ENCODE data around the gene FHOD1.

FHOD1 gene

GRCh38 chr16:67193536-67193935, 53.7 kb downstream of the FHOD1 start:
- in situ Hi-C loops (cut with MboI; ENCODE audit: low sequenced_read_pairs) = no loop called here

GRCh38 chr16:67192781-67193361, 54.4 kb downstream of the FHOD1 start:
- in situ Hi-C loops (cut with MboI; ENCODE audit: low sequenced_read_pairs) = no loop called here

GRCh38 chr16:67191995-67192681, 55.1 kb downstream of the FHOD1 start, which contains the start of gene E2F4:
TSS of gene E2F4 (plus strand) at chr16:67192155. CDS start at chr16:67192228, 73 bp downstream.
- in situ Hi-C loops (cut with MboI; ENCODE audit: low sequenced_read_pairs) = no loop called here

GRCh38 chr16:67191411-67191994, 55.8 kb downstream of the FHOD1 start:
- in situ Hi-C loops (cut with MboI; ENCODE audit: low sequenced_read_pairs) = no loop called here

- in situ Hi-C loops (cut with MboI; ENCODE audit: low sequenced_read_pairs) = no loop called here
Measured at GRCh38 chr16:67190448-67191399, 56.6 kb downstream of the FHOD1 start.

- in situ Hi-C loops (cut with MboI; ENCODE audit: low sequenced_read_pairs) = no loop called here
Measured at GRCh38 chr16:67190041-67190440, 57.2 kb downstream of the FHOD1 start, which contains the start of gene EXOC3L1. TSS of gene EXOC3L1 (minus strand) at chr16:67190136. CDS start at chr16:67189676, 460 bp downstream.

- in situ Hi-C loops (cut with MboI; ENCODE audit: low sequenced_read_pairs) = no loop called here
Measured at GRCh38 chr16:67188798-67189197, 58.5 kb downstream of the FHOD1 start.

GRCh38 chr16:67188323-67188722, 59.0 kb downstream of the FHOD1 start:
- in situ Hi-C loops (cut with MboI; ENCODE audit: low sequenced_read_pairs) = no loop called here

- in situ Hi-C loops (cut with MboI; ENCODE audit: low sequenced_read_pairs) = no loop called here
Measured at GRCh38 chr16:67187175-67187890, 59.9 kb downstream of the FHOD1 start.

GRCh38 chr16:67186550-67186950, 60.7 kb downstream of the FHOD1 start:
- in situ Hi-C loops (cut with MboI; ENCODE audit: low sequenced_read_pairs) = no loop called here

GRCh38 chr16:67185651-67186134, 61.6 kb downstream of the FHOD1 start:
- in situ Hi-C loops (cut with MboI; ENCODE audit: low sequenced_read_pairs) = no loop called here

- in situ Hi-C loops (cut with MboI; ENCODE audit: low sequenced_read_pairs) = no loop called here
Measured at GRCh38 chr16:67184995-67185650, 62.2 kb downstream of the FHOD1 start.

- in situ Hi-C loops (cut with MboI; ENCODE audit: low sequenced_read_pairs) = no loop called here
Measured at GRCh38 chr16:67184453-67184994, 62.8 kb downstream of the FHOD1 start.

GRCh38 chr16:67183627-67184452, 63.4 kb downstream of the FHOD1 start, which contains the start of gene MATCAP1:
TSS of gene MATCAP1 (minus strand) at chr16:67183963. CDS start at chr16:67180610, 3,353 bp downstream.
- in situ Hi-C loops (cut with MboI; ENCODE audit: low sequenced_read_pairs) = no loop called here

GRCh38 chr16:67183284-67183626, 64.0 kb downstream of the FHOD1 start:
- in situ Hi-C loops (cut with MboI; ENCODE audit: low sequenced_read_pairs) = no loop called here

GRCh38 chr16:67182288-67182687, 65.0 kb downstream of the FHOD1 start:
- in situ Hi-C loops (cut with MboI; ENCODE audit: low sequenced_read_pairs) = no loop called here

- in situ Hi-C loops (cut with MboI; ENCODE audit: low sequenced_read_pairs) = no loop called here
Measured at GRCh38 chr16:67181346-67181745, 65.9 kb downstream of the FHOD1 start.

- in situ Hi-C loops (cut with MboI; ENCODE audit: low sequenced_read_pairs) = no loop called here
Measured at GRCh38 chr16:67180166-67180565, 67.1 kb downstream of the FHOD1 start.
